Measurements from ENCODE around the gene ARG2.

The ARG2 gene

DNA sequence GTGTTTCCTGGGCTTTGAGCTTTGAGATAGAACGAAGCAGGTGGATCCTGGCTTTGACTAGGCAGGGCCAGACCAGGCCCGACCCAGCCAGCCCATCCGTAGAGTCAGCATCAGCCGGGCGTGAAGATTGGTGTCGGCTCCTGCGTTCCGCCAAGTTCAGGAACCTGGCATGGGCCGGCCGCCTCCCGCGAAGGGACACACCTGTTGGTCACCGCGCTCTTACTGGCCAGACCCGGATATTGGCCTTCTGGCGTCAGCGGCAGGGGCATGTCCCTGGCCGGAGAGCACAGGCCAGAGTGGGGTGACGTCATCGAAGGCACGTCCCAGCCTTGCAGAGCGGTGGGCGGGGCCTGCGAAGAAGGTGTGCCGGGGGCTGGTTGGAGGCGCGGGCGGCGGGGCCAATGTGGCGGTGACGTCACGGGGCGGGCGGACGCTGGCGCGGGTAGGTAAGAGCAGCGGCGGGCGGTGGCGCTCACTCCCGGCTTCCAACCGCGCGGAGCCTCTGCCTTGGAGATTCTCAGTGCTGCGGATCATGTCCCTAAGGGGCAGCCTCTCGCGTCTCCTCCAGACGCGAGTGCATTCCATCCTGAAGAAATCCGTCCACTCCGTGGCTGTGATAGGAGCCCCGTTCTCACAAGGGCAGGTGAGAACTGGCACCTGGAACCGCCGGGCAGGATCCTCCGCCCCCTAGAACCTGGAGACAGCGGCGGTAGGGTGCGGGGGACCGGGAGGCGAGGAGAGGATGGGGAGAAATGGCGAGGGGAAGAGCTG lies at the start of gene ARG2:
ARG2 (plus strand) TSS at position 475 of the 771 bp plus-strand sequence; CDS start at position 533, 58 bp downstream.
- TF ChIP-seq, protein P1, sequence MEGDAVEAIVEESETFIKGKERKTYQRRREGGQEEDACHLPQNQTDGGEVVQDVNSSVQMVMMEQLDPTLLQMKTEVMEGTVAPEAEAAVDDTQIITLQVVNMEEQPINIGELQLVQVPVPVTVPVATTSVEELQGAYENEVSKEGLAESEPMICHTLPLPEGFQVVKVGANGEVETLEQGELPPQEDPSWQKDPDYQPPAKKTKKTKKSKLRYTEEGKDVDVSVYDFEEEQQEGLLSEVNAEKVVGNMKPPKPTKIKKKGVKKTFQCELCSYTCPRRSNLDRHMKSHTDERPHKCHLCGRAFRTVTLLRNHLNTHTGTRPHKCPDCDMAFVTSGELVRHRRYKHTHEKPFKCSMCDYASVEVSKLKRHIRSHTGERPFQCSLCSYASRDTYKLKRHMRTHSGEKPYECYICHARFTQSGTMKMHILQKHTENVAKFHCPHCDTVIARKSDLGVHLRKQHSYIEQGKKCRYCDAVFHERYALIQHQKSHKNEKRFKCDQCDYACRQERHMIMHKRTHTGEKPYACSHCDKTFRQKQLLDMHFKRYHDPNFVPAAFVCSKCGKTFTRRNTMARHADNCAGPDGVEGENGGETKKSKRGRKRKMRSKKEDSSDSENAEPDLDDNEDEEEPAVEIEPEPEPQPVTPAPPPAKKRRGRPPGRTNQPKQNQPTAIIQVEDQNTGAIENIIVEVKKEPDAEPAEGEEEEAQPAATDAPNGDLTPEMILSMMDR (IDR thresholded peaks at IDR 0.05): peak; percentile 22; the same call in 1 of the 2 replicates

DNA sequence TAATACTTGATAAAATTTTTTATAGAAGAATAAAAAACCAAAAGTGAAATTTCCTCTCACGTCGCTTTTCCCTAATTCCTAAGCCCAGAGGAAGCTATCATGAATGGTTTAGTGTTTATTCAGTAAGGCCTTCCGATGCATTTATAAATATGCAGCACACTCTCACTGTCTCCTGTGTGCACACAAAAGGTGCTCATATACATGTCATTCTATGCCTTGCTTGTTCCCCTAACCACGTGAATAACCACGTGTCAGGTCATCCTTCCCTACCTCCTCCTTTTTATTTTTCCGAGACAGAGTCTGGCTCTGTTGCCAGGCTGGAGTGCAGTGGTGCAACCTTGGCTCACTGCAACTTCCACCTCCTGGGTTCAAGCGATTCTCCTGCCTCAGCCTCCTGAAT lies 49.3 kb upstream of the ARG2 start:
- TF ChIP-seq, protein P1 (IDR thresholded peaks at IDR 0.05): no peak

DNA sequence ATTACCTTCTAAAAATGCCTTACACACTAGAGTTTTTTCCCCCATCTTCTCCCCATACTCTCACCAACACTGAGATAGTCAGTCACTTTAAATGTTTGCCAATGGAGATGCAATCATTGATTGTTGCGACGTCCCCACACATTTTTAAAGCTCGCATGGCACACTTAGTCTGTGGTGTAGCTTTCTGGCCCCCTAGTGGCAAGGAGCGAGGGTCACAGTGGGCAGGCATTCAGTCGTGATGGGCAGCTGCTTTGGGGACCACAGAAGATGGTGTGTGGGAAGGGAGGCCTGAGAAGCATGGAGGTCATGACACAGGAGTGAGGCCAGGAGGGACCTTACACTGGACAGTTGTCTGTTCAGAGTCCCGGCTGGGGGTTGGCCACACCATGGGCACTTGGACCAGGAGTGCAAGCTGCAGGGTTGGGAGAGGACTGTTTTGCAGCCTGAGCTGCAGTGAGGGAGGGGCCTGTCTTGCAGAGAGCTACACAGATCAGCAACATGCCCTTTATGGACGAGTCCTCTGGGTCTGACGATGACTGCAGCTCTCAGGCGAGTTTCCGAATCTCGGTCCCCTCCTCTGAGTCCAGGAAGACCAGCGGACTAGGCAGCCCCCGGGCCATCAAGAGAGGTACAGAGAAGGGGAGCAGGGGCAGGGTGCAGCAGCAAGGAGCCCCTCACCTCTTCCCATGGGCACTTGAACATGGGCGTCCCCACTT lies 48.3 kb upstream of the ARG2 start:
- TF ChIP-seq, protein P1 (IDR thresholded peaks at IDR 0.05): peak; percentile 92

DNA sequence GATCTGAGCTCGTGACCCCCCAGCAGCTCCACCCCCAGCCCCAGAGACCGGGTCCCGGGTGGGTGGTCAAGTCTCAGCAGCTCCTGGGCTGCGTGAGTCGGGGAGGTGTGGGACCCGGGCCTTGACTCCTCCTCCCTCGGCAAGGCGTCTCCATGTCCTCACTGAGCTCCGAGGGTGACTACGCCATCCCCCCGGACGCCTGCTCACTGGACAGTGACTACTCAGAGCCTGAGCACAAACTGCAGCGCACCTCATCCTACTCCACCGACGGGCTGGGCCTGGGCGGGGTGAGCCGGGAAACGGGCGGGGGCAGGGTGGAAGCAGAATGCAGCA lies 47.8 kb upstream of the ARG2 start:
- TF ChIP-seq, protein P1 (IDR thresholded peaks at IDR 0.05): no peak

DNA sequence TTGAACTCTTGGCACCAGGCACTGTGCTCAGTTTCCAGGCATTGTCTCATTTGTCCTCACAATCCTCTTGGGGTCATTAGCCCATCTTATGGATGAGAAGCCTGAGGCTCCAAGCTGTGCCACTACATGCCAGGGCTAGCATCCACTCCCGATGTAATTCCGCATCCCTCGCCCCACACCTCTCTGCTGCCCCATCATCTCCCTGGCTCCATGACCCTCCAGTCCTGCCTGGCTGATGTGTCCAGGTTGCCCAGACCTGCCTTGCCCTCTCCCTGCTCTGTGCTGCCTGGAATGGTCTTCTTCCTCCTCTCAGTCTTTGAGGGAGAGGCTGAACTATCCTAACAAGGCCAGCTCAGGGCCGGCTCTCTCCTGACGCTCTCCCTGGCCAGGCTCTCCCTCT lies 47.1 kb upstream of the ARG2 start:
- TF ChIP-seq, protein P1 (IDR thresholded peaks at IDR 0.05): no peak

DNA sequence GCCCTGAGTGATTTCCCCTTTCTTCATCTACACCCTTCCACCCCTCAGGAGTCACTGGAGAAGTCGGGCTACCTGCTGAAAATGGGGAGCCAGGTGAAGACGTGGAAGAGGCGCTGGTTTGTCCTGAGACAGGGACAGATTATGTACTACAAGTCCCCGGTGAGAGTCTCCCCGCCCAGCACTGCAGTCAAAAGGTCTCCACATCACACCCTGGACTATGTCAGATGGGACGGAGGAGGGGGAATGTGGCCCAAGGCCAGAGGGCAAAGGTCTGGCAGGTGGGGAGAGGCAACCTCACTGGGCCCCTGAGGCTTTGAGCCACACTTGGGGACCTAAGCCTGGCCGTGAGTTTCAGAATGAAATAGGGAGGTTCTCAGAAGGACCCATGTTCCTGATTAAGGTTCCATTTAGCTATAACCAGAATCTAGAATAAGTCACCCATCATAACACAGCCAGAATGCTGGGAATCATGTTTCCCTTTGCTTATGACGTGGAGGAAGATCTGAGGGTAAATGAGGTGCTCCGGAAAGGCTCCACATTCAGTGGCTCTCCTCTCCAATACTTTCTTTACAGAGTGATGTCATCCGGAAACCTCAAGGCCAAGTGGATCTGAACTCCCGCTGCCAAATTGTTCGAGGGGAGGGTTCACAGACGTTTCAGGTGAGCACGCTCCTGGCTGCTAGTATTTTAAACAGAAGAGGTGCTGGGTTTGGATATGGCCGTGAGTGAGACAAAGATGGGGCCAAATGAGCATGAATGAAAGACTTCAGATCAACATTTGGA lies 46.3 kb upstream of the ARG2 start:
- TF ChIP-seq, protein P1 (IDR thresholded peaks at IDR 0.05): no peak

DNA sequence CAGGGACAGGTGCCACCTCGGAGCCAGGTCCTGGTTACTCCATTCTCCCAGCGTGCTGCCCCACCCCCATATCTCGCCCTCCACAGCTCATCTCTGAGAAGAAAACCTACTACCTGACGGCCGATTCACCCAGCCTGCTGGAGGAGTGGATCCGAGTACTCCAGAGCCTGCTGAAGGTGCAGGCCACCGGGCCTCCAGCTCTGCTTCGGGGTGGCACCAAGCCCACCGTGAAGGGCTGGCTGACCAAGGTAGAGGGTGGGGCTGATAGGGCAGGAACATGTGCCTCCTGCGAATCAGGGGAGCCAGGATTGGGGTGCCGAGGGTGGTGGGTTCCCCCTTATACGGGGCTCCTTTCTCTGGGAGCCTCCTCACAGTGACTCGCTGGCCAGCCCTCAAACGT lies 45.6 kb upstream of the ARG2 start:
- TF ChIP-seq, protein P1 (IDR thresholded peaks at IDR 0.05): no peak

Data from LNCAP (cell line).